H1 (cell line): Measurements from ENCODE around the gene RBMS1. TPM values are rescaled to one million over a fixed set of nuclear protein-coding genes. Genes with fewer than 3 reads are reported as not detected.

ENCODE experiments used
- EGR1 ChIP-seq: IDR thresholded peaks from 2 replicates; pipeline ENCODE4 v1.6.1; 2011; ENCODE audit warnings: low read depth, low read length, borderline replicate concordance
- GTF2F1 ChIP-seq: IDR thresholded peaks from 2 replicates; pipeline ENCODE4 v1.6.1; 2012; ENCODE audit warnings: low read depth, low read length, improper control_type of control experiment, borderline replicate concordance
- SIN3A ChIP-seq, 2 experiments: IDR thresholded peaks in 1 of 2; conservative IDR thresholded peaks in 1 of 2; 2 replicates each; pipeline ENCODE4 v1.6.1; 2011 to 2012; ENCODE audit warnings: low read length in 2 of 2, improper control_type of control experiment in 1 of 2, low read depth in 1 of 2, mild to moderate bottlenecking in 1 of 2
- SIRT6 ChIP-seq: IDR thresholded peaks from one replicate; pipeline ENCODE4 v1.7.1; 2012; ENCODE audit warnings: low read length, inconsistent platforms
- polyA plus RNA-seq, 7 experiments: library from polyadenylated mRNA; depleted of rRNA in 3 of 7; stranded (reverse) in 5 of 7; unstranded in 2 of 7; fragments of >200 nt in 5 of 7; fragments of 200-250 nt in 2 of 7; gene quantifications; 1 replicate in 5 of 7; 2 replicates in 1 of 7; 4 replicates in 1 of 7; pipeline versions ENCODE4 v1.2.1 to v1.2.3, GENCODE V29; 2011 to 2013; ENCODE audit warnings: missing spikeins in 2 of 7, mixed read lengths in 2 of 7
- total RNA-seq: library from RNA; stranded (reverse); fragmentation: NEBNext Ultra II Directional; extraction: Animal tissue kit (Norgen Biotek cat#: 25700); gene quantifications from 2 replicates; pipeline ENCODE4 v1.2.1, GENCODE V29; 2021
- TF ChIP-seq, protein P1 (sequence below): IDR thresholded peaks from 2 replicates; pipeline ENCODE4 v1.6.1; 2011; ENCODE audit warnings: low read length, improper control_type of control experiment

The RBMS1 gene
- total and polyA plus RNA-seq, 2 of the 8 experiments (the other 6 are each of a cell fraction or from before 2014, with no cell fraction given) = 53.7 to 60.0 TPM

DNA sequence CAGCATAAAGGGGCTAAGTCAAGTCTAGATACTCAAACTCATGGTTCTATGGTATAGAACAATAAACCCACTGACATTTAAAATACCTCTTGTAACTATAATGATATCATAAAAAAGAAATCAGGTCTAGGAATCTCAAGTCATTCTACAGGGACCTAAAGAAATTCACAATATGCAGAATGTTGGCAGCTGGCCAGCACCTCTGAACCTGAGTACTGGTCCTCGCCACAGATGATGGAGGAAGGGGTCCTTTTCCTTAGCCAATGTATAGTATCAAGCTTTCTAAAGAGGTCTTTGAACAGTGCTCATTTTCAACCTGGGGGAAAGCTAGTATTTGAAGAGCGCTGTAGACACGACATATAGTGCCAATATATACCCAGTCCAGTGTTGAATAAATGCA lies 185.1 kb downstream of the RBMS1 start (continued):
- TF ChIP-seq GTF2F1 = no peak
- TF ChIP-seq EGR1 = no peak
- TF ChIP-seq, protein P1, sequence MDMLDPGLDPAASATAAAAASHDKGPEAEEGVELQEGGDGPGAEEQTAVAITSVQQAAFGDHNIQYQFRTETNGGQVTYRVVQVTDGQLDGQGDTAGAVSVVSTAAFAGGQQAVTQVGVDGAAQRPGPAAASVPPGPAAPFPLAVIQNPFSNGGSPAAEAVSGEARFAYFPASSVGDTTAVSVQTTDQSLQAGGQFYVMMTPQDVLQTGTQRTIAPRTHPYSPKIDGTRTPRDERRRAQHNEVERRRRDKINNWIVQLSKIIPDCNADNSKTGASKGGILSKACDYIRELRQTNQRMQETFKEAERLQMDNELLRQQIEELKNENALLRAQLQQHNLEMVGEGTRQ = no peak
- TF ChIP-seq SIN3A (conservative IDR thresholded peaks at IDR 0.05 in 1 of 2, IDR thresholded peaks at IDR 0.05 in 1 of 2; ENCODE audit: low read depth in 1 of 2, low read length in 2 of 2) = no peak
- no peak for TF ChIP-seq SIRT6
